HL-60/S4 (cell line): ENCODE measurements around the gene EIF3D.

Source experiments
- in situ Hi-C: fragments of 300-500 bp; cut with MboI; formaldehyde crosslinking; loops from 2 replicates; pipeline ENCODE4 v1.14.3; 2022; ENCODE audit warnings: low sequenced_read_pairs

The EIF3D gene

GRCh38 chr22:36528795-36529751, at the start of gene EIF3D:
Gene EIF3D (minus strand): TSS chr22:36529166. CDS start chr22:36526121, 3,045 bp downstream.
- in situ Hi-C loops: loop anchor here (25.0 kb wide), 1 partner anchor 483 kb away; the partner anchor contains the start of genes MPST and TST

- in situ Hi-C loops: no loop called here
Measured at GRCh38 chr22:36578619-36579018, 49.7 kb upstream of the EIF3D start.

GRCh38 chr22:36577019-36577418, 48.1 kb upstream of the EIF3D start:
- in situ Hi-C loops: no loop called here

- in situ Hi-C loops: no loop called here
Measured at GRCh38 chr22:36574728-36575127, 45.8 kb upstream of the EIF3D start.

- in situ Hi-C loops: no loop called here
Measured at GRCh38 chr22:36573815-36574363, 44.9 kb upstream of the EIF3D start.

- in situ Hi-C loops: no loop called here
Measured at GRCh38 chr22:36571991-36572390, 43.0 kb upstream of the EIF3D start.

GRCh38 chr22:36569999-36570398, 41.0 kb upstream of the EIF3D start:
- in situ Hi-C loops: no loop called here

GRCh38 chr22:36568846-36569245, 39.9 kb upstream of the EIF3D start:
- in situ Hi-C loops: no loop called here

GRCh38 chr22:36566720-36567119, 37.8 kb upstream of the EIF3D start:
- in situ Hi-C loops: no loop called here

GRCh38 chr22:36565686-36566085, 36.7 kb upstream of the EIF3D start:
- in situ Hi-C loops: no loop called here

- in situ Hi-C loops: no loop called here
Measured at GRCh38 chr22:36565159-36565507, 36.2 kb upstream of the EIF3D start.

- in situ Hi-C loops: no loop called here
Measured at GRCh38 chr22:36564422-36565158, 35.6 kb upstream of the EIF3D start.

GRCh38 chr22:36563898-36564297, 34.9 kb upstream of the EIF3D start:
- in situ Hi-C loops: no loop called here

- in situ Hi-C loops: no loop called here
Measured at GRCh38 chr22:36563444-36563843, 34.5 kb upstream of the EIF3D start.

- in situ Hi-C loops: no loop called here
Measured at GRCh38 chr22:36563001-36563400, 34.0 kb upstream of the EIF3D start.

GRCh38 chr22:36562261-36562835, 33.4 kb upstream of the EIF3D start:
- in situ Hi-C loops: no loop called here

- in situ Hi-C loops: no loop called here
Measured at GRCh38 chr22:36561291-36561811, 32.4 kb upstream of the EIF3D start.

GRCh38 chr22:36560001-36560400, 31.0 kb upstream of the EIF3D start:
- in situ Hi-C loops: no loop called here

GRCh38 chr22:36554098-36554497, 25.1 kb upstream of the EIF3D start:
- in situ Hi-C loops: no loop called here

GRCh38 chr22:36552289-36552688, 23.3 kb upstream of the EIF3D start:
- in situ Hi-C loops: no loop called here
